Measurements from ENCODE around the gene MRPL24.

MRPL24 gene

GRCh38 chr1:156726549-156727226 lies 14.2 kb downstream of the MRPL24 start (continued):
- TF ChIP-seq ZNF157 (tag by site-specific recombination; IDR thresholded peaks at IDR 0.05) = no peak
- no peak for TF ChIP-seq ZNF292 (tag by site-specific recombination; IDR thresholded peaks at IDR 0.05; ENCODE audit: borderline replicate concordance, low read depth)
- no peak for TF ChIP-seq ZNF621 (tag by site-specific recombination; IDR thresholded peaks at IDR 0.05)
- TF ChIP-seq IKZF3 (tag by site-specific recombination; IDR thresholded peaks at IDR 0.05) = no peak
- TF ChIP-seq, protein P1, sequence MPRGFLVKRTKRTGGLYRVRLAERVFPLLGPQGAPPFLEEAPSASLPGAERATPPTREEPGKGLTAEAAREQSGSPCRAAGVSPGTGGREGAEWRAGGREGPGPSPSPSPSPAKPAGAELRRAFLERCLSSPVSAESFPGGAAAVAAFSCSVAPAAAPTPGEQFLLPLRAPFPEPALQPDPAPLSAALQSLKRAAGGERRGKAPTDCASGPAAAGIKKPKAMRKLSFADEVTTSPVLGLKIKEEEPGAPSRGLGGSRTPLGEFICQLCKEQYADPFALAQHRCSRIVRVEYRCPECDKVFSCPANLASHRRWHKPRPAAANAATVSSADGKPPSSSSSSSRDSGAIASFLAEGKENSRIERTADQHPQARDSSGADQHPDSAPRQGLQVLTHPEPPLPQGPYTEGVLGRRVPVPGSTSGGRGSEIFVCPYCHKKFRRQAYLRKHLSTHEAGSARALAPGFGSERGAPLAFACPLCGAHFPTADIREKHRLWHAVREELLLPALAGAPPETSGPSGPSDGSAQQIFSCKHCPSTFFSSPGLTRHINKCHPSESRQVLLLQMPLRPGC (tag by site-specific recombination; IDR thresholded peaks at IDR 0.05) = peak; percentile 31
- TF ChIP-seq TSHZ1 (tag by site-specific recombination; IDR thresholded peaks at IDR 0.05; ENCODE audit: borderline replicate concordance) = no peak
- TF ChIP-seq KLF9 (tag by site-specific recombination; IDR thresholded peaks at IDR 0.05; ENCODE audit: low read depth) = peak; percentile 53; the same call in 1 of the 2 replicates
- TF ChIP-seq ZNF121 (tag by site-specific recombination; IDR thresholded peaks at IDR 0.05) = no peak
- TF ChIP-seq ZNF629 (tag by site-specific recombination; IDR thresholded peaks at IDR 0.05) = peak; percentile 61; the same call in 1 of the 2 replicates
- TF ChIP-seq KLF10 (tag by site-specific recombination; IDR thresholded peaks at IDR 0.05) = no peak
- TF ChIP-seq GLIS1 (tag by site-specific recombination; IDR thresholded peaks at IDR 0.05) = peak; percentile 17; the same call in 1 of the 2 replicates
- TF ChIP-seq ZNF600 (tag by site-specific recombination; IDR thresholded peaks at IDR 0.05) = no peak
- no peak for TF ChIP-seq HIC1 (tag by site-specific recombination; IDR thresholded peaks at IDR 0.05)
- no peak for TF ChIP-seq ZNF362 (tag by site-specific recombination; IDR thresholded peaks at IDR 0.05)
- no peak; the same call in 1 of the 2 replicates for TF ChIP-seq ZFP69B (tag by site-specific recombination; IDR thresholded peaks at IDR 0.05)
- 0 out of 2 replicates have a peak, but pooled peaks have one; percentile 39 for TF ChIP-seq ZNF561 (tag by site-specific recombination; IDR thresholded peaks at IDR 0.05; ENCODE audit: borderline replicate concordance)
- no peak for TF ChIP-seq SETDB1 (IDR thresholded peaks at IDR 0.05; ENCODE audit: insufficient read length, low read length)
- TF ChIP-seq ZNF768 (tag by site-specific recombination; IDR thresholded peaks at IDR 0.05) = no peak
- peak; percentile 48 for TF ChIP-seq SP2 (tag by site-specific recombination; IDR thresholded peaks at IDR 0.05)
- TF ChIP-seq ZIC2 (tag by site-specific recombination; IDR thresholded peaks at IDR 0.05) = no peak
- TF ChIP-seq ZBTB17 (tag by site-specific recombination; IDR thresholded peaks at IDR 0.05) = peak; percentile 94
- no peak for TF ChIP-seq ZNF704 (tag by site-specific recombination; IDR thresholded peaks at IDR 0.05)
- TF ChIP-seq ZNF140 (tag by site-specific recombination; IDR thresholded peaks at IDR 0.05) = no peak
- no peak for TF ChIP-seq ZNF596 (tag by site-specific recombination; IDR thresholded peaks at IDR 0.05)
- no peak; the same call in 1 of the 2 replicates for TF ChIP-seq ZNF335 (tag by site-specific recombination; conservative IDR thresholded peaks at IDR 0.05)
- no peak for TF ChIP-seq ZNF19 (tag by site-specific recombination; IDR thresholded peaks at IDR 0.05; ENCODE audit: low read depth)
- TF ChIP-seq, protein P2, sequence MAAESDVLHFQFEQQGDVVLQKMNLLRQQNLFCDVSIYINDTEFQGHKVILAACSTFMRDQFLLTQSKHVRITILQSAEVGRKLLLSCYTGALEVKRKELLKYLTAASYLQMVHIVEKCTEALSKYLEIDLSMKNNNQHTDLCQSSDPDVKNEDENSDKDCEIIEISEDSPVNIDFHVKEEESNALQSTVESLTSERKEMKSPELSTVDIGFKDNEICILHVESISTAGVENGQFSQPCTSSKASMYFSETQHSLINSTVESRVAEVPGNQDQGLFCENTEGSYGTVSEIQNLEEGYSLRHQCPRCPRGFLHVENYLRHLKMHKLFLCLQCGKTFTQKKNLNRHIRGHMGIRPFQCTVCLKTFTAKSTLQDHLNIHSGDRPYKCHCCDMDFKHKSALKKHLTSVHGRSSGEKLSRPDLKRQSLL (tag by site-specific recombination; IDR thresholded peaks at IDR 0.05) = no peak
- TF ChIP-seq ZNF645 (tag by site-specific recombination; IDR thresholded peaks at IDR 0.05) = no peak
- TF ChIP-seq ZNF660 (tag by site-specific recombination; IDR thresholded peaks at IDR 0.05) = peak; percentile 34; the same call in 1 of the 2 replicates

Data from HEK293 (cell line).